ENCODE results near the gene ELMO3. TPM values are rescaled to one million over a fixed set of nuclear protein-coding genes. Genes with fewer than 3 reads are reported as not detected.

The ELMO3 gene
- total RNA-seq, 2 experiments from 2014 or later = 7.6 to 7.8 TPM

DNA sequence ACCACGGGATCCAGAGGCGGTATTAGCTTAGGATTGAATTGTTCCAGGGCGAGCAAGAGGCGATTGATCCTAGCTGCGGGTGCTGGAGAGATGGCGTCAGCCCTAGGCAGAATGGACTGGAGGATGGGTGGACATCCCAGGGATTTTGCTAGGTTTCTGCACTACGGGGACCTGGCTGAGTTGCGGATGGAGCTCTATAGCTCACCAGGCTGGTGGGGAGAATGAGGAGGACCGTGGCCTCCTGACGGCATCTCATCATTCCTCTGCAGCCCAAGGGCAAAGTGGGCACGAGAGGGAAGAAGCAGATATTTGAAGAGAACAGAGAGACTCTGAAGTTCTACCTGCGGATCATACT, 28.6 kb downstream of the ELMO3 start:
- Histone ChIP-seq H3K4me3 (ENCODE audit: low read depth, low read length, poor library complexity, severe bottlenecking) (peak overlapping the region; percentile 95), H3K4me1 (ENCODE audit: insufficient read depth, low read length, poor library complexity, severe bottlenecking) (peaks cover 18% of the 10 kb centered on the region), H3K4me2 (ENCODE audit: low read length) (peak overlapping the region; percentile 90), H3K27ac (ENCODE audit: low read depth, low read length, poor library complexity, severe bottlenecking) (peak overlapping the region; percentile 19), H3K79me2 (ENCODE audit: insufficient read depth, low read depth, low read length) (peaks cover 13% of the 10 kb centered on the region), H3K9me2 (ENCODE audit: insufficient read depth, low read length) (no peaks in the 10 kb centered on the region), H3K9me3 (ENCODE audit: low read length) (no peaks in the 10 kb centered on the region), H3K36me3 (ENCODE audit: insufficient read depth, low read length) (peaks cover 44% of the 10 kb centered on the region), H2AFZ (ENCODE audit: low read length) (peak overlapping the region; percentile 53; the same call in 1 of the 2 replicates), H4K20me1 (ENCODE audit: insufficient read depth, low read length) (no peaks in the 10 kb centered on the region)
- intact Hi-C loops (cut with micrococcal nuclease; ENCODE audit: unreplicated experiment) = loop anchor here (1.0 to 5.0 kb wide), 3 partner anchors 20 to 210 kb away; partner anchors contain the start of genes E2F4 and FHOD1
- BruUV-seq (replicated peaks) = no TSS peak
- TF ChIP-seq, protein P1, sequence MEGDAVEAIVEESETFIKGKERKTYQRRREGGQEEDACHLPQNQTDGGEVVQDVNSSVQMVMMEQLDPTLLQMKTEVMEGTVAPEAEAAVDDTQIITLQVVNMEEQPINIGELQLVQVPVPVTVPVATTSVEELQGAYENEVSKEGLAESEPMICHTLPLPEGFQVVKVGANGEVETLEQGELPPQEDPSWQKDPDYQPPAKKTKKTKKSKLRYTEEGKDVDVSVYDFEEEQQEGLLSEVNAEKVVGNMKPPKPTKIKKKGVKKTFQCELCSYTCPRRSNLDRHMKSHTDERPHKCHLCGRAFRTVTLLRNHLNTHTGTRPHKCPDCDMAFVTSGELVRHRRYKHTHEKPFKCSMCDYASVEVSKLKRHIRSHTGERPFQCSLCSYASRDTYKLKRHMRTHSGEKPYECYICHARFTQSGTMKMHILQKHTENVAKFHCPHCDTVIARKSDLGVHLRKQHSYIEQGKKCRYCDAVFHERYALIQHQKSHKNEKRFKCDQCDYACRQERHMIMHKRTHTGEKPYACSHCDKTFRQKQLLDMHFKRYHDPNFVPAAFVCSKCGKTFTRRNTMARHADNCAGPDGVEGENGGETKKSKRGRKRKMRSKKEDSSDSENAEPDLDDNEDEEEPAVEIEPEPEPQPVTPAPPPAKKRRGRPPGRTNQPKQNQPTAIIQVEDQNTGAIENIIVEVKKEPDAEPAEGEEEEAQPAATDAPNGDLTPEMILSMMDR (conservative IDR thresholded peaks at IDR 0.05; ENCODE audit: low read length) = no peak
- no peak for TF ChIP-seq EZH2phosphoT487 (IDR thresholded peaks at IDR 0.05; ENCODE audit: borderline replicate concordance, low read depth, low read length)
- CTCF ChIA-PET (ENCODE audit: unreplicated experiment) = interaction anchor here (0.6 to 1.8 kb wide), 6 partner anchors 9 to 314 kb away, joined by 3 to 7 read pairs (median 4); partner anchors contain the start of gene FHOD1
- DNase-seq (ENCODE audit: low spot score) = no peak
- POLR2A ChIA-PET = interaction anchor here (0.6 to 1.8 kb wide), 9 partner anchors 9 to 191 kb away, joined by 3 to 11 read pairs (median 5); partner anchors contain the start of gene FHOD1

DNA sequence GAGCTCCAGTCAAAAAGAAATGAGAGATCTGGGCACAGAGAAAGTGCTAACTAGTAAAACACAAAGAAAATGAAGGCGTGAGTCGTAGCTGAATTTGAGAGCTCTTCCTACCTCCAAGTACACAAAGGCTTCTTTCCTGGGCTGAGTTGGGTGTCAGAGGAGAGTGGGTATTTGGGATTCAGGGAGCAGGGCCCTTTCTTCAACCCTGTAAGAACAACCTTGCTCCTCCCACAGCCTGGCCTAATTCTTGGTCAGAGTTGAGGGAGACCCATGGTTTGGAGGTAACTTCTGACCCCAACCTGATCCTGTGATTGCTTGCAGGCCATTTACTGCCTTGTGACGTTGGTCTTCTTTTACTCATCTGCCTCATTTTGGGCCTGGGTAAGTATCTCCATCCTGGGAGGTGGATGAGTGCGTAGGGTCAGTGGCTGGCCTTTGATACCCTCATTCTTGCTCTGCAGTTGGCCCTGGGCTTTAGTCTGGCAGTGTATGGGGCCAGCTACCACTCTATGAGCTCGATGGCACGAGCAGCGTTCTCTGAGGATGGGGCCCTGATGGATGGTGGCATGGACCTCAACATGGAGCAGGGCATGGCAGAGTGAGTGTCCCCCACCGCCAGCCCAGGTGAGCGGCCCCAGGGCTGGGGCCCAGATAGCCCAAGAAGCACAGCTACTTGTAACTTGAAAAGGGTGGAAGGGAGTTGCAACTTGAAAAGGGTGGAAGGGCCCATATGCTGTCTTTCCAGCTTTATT, 29.3 kb downstream of the ELMO3 start:
- peaks cover 46% of the 10 kb centered on the region for H3K36me3 ChIP-seq (ENCODE audit: insufficient read depth, low read length)
- peaks cover 18% of the 10 kb centered on the region for H3K4me1 ChIP-seq (ENCODE audit: insufficient read depth, low read length, poor library complexity, severe bottlenecking)
- intact Hi-C loops (cut with micrococcal nuclease; ENCODE audit: unreplicated experiment) = loop anchor here (5.0 kb wide), 1 partner anchor 211 kb away; no protein-coding TSS in a partner anchor
- no peak for TF ChIP-seq EZH2phosphoT487 (IDR thresholded peaks at IDR 0.05; ENCODE audit: borderline replicate concordance, low read depth, low read length)
- TF ChIP-seq, protein P1 (conservative IDR thresholded peaks at IDR 0.05; ENCODE audit: low read length) = no peak
- no peaks in the 10 kb centered on the region for H3K9me3 ChIP-seq (ENCODE audit: low read length)
- peak overlapping the region; percentile 90 for H3K4me2 ChIP-seq (ENCODE audit: low read length)
- H2AFZ ChIP-seq (ENCODE audit: low read length) = no peak overlapping the region
- H3K79me2 ChIP-seq (ENCODE audit: insufficient read depth, low read depth, low read length) = peaks cover 13% of the 10 kb centered on the region
- POLR2A ChIA-PET = interaction anchor here (1.0 to 1.8 kb wide), 4 partner anchors 8 to 45 kb away, joined by 3 to 11 read pairs (median 6); partner anchors contain the start of gene FHOD1
- CTCF ChIA-PET (ENCODE audit: unreplicated experiment) = interaction anchor here (0.6 to 1.8 kb wide), 4 partner anchors 11 to 314 kb away, joined by 3 to 6 read pairs (median 4); partner anchors contain the start of gene FHOD1
- no peak for DNase-seq (ENCODE audit: low spot score)
- H3K9me2 ChIP-seq (ENCODE audit: insufficient read depth, low read length) = no peaks in the 10 kb centered on the region
- TSS peak; percentile 65 for BruUV-seq (replicated peaks)
- H4K20me1 ChIP-seq (ENCODE audit: insufficient read depth, low read length) = no peaks in the 10 kb centered on the region
- H3K4me3 ChIP-seq (ENCODE audit: low read depth, low read length, poor library complexity, severe bottlenecking) = peak overlapping the region; percentile 95
- H3K27ac ChIP-seq (ENCODE audit: low read depth, low read length, poor library complexity, severe bottlenecking) = no peak overlapping the region
